HepG2 (cell line): ENCODE data around the gene RBPJ. TPM values are rescaled to one million over a fixed set of nuclear protein-coding genes. Genes with fewer than 3 reads are reported as not detected.

Source experiments
- ATAC-seq: fragments of 200-7000 bp; cut with Tn5 transposase; 3 replicates; pipeline ENCODE4 v1.9.1; 2020; ENCODE audit warnings: mild to moderate bottlenecking, moderate library complexity
- BruUV-seq: library from RNA; stranded (reverse); fragments of 400-500 nt; replicated peaks from 2 replicates; lab custom pipeline; 2021; lab: Mats Ljungman, UMichigan
- CTCF ChIA-PET: fragments of 300-600 bp; formaldehyde crosslinking; extraction: SDS; loops from one replicate; lab custom pipeline; 2021; ENCODE audit warnings: low total read pairs, inconsistent platforms, low intra/inter-chr PET ratio; lab: Yijun Ruan, JAX
- POLR2A ChIA-PET: fragments of 350-600 bp; sonication (Branson Sonifier 250); formaldehyde crosslinking; loops from one replicate; lab custom pipeline; 2020; ENCODE audit warnings: antibody characterized with exemption, inconsistent platforms; lab: Yijun Ruan, JAX
- DNase-seq: peaks from one replicate; pipeline ENCODE4 v3.0.0-alpha.2; 2015; ENCODE audit warnings: low spot score
- FAIRE-seq: peaks from 3 replicates; lab custom pipeline; 2011; peaks lifted over from hg19 to GRCh38; lab: Jason Lieb, UNC
- H2AFZ ChIP-seq: one replicate; pipeline ENCODE4 v1.6.1; 2011; ENCODE audit warnings: low read length, inconsistent platforms
- H3K27ac ChIP-seq: fragments of 300-600 bp; 3 replicates; pipeline ENCODE4 v1.8.0; 2011; ENCODE audit warnings: mixed run types, mild to moderate bottlenecking, mixed read lengths, low read length, inconsistent platforms; ENCODE audit not compliant: insufficient read depth; ENCODE audit errors: extremely low read length
- H3K27me3 ChIP-seq, 2 experiments: fragments of 200-600 bp in 1 of 2; 2 replicates in 1 of 2; 3 replicates in 1 of 2; pipeline versions ENCODE4 v1.6.0 to v1.8.0; 2011; ENCODE audit warnings: low read length in 2 of 2, mild to moderate bottlenecking in 2 of 2, moderate library complexity in 2 of 2, inconsistent platforms in 1 of 2; ENCODE audit not compliant: insufficient read depth in 2 of 2, control insufficient read depth in 1 of 2
- H3K36me3 ChIP-seq, 2 experiments: fragments of 200-600 bp in 1 of 2; replicated peaks in 1 of 2; 2 replicates in 1 of 2; 3 replicates in 1 of 2; pipeline versions ENCODE4 v1.5.1 to v1.8.0; 2011; ENCODE audit warnings: low read length in 2 of 2, inconsistent platforms in 1 of 2; ENCODE audit not compliant: insufficient read depth in 2 of 2, control insufficient read depth in 1 of 2
- H3K4me1 ChIP-seq: 2 replicates; pipeline ENCODE4 v1.5.1; 2012; ENCODE audit warnings: low read length, inconsistent platforms; ENCODE audit not compliant: insufficient read depth
- H3K4me2 ChIP-seq: 2 replicates; pipeline ENCODE4 v1.6.0; 2011; ENCODE audit warnings: low read depth, low read length, inconsistent platforms
- H3K4me3 ChIP-seq, 3 experiments: fragments of 200-600 bp in 1 of 3; sonication (generic), shearing (Covaris generic) in 1 of 3; replicated peaks in 1 of 3; 2 replicates each; pipeline ENCODE4 v1.5.1; 2011 to 2016; ENCODE audit warnings: low read length in 3 of 3, inconsistent platforms in 2 of 3, low read depth in 2 of 3, mild to moderate bottlenecking in 2 of 3, control low read depth in 1 of 3, mixed read lengths in 1 of 3; ENCODE audit not compliant: insufficient read depth in 1 of 3
- H3K79me2 ChIP-seq: one replicate; pipeline ENCODE4 v1.6.1; 2011; ENCODE audit warnings: low read length, inconsistent platforms; ENCODE audit not compliant: insufficient read depth
- H3K9ac ChIP-seq: 2 replicates; pipeline ENCODE4 v1.6.0; 2011; ENCODE audit warnings: mild to moderate bottlenecking, low read depth, low read length, inconsistent platforms; ENCODE audit not compliant: insufficient read depth
- H3K9me3 ChIP-seq: 2 replicates; pipeline ENCODE4 v1.5.1; 2012; ENCODE audit warnings: mild to moderate bottlenecking, low read length
- H4K20me1 ChIP-seq: 2 replicates; pipeline ENCODE4 v1.6.0; 2011; ENCODE audit warnings: inconsistent platforms, mild to moderate bottlenecking, low read length, moderate library complexity; ENCODE audit not compliant: insufficient read depth
- CC2D1A ChIP-seq: sonication (generic); formaldehyde crosslinking; IDR thresholded peaks from 2 replicates; pipeline ENCODE4 v1.8.1; 2023; ENCODE audit warnings: mild to moderate bottlenecking, missing genetic modification reagents
- CHD2 ChIP-seq: IDR thresholded peaks from 2 replicates; pipeline ENCODE4 v1.6.1; 2011; ENCODE audit warnings: low read depth, low read length, improper control_type of control experiment
- ETV6 ChIP-seq: sonication (generic); formaldehyde crosslinking; conservative IDR thresholded peaks from 2 replicates; pipeline ENCODE4 v1.4.0; 2020; ENCODE audit warnings: missing genetic modification reagents
- IRF2 ChIP-seq: IDR thresholded peaks from 2 replicates; pipeline ENCODE4 v1.6.1; 2018; ENCODE audit warnings: missing genetic modification reagents, missing compliant biosample characterization
- RELA ChIP-seq: sonication (generic); formaldehyde crosslinking; IDR thresholded peaks from 2 replicates; pipeline ENCODE4 v1.4.0; 2020; ENCODE audit warnings: missing genetic modification reagents
- SMC3 ChIP-seq: IDR thresholded peaks from 2 replicates; pipeline ENCODE4 v1.6.1; 2011; ENCODE audit warnings: low read length, improper control_type of control experiment
- SP1 ChIP-seq, 2 experiments: fragments of 450-650 bp in 1 of 2; sonication (generic) in 1 of 2; formaldehyde crosslinking in 1 of 2; IDR thresholded peaks; 2 replicates each; pipeline versions ENCODE4 v1.4.0 to v1.6.1; 2016 to 2020; ENCODE audit warnings: missing genetic modification reagents in 1 of 2
- ZBTB2 ChIP-seq: sonication (generic); formaldehyde crosslinking; IDR thresholded peaks from 2 replicates; pipeline ENCODE4 v1.8.0; 2022; ENCODE audit warnings: low read depth, missing genetic modification reagents
- ZBTB25 ChIP-seq: IDR thresholded peaks from 2 replicates; pipeline ENCODE4 v1.6.1; 2018; ENCODE audit warnings: missing genetic modification reagents
- ZNF256 ChIP-seq: sonication (generic); formaldehyde crosslinking; conservative IDR thresholded peaks from 2 replicates; pipeline ENCODE4 v1.4.0; 2020; ENCODE audit warnings: missing genetic modification reagents
- ZNF276 ChIP-seq: sonication (generic); formaldehyde crosslinking; IDR thresholded peaks from 2 replicates; pipeline ENCODE4 v1.4.0; 2020; ENCODE audit warnings: mild to moderate bottlenecking, low read depth, missing genetic modification reagents
- ZNF496 ChIP-seq: sonication (generic); formaldehyde crosslinking; IDR thresholded peaks from 2 replicates; pipeline ENCODE4 v1.8.1; 2023; ENCODE audit warnings: mild to moderate bottlenecking, moderate library complexity, missing genetic modification reagents; ENCODE audit not compliant: insufficient replicate concordance
- ZNF770 ChIP-seq: sonication (generic); formaldehyde crosslinking; IDR thresholded peaks from 2 replicates; pipeline ENCODE4 v1.5.0; 2020; ENCODE audit warnings: mild to moderate bottlenecking, missing genetic modification reagents
- ZSCAN5A ChIP-seq: sonication (generic); formaldehyde crosslinking; IDR thresholded peaks from 2 replicates; pipeline ENCODE4 v1.8.0; 2022; ENCODE audit warnings: mild to moderate bottlenecking, missing genetic modification reagents, borderline replicate concordance
- WGBS: methylation state at CpG from one replicate; pipeline ENCODE4 v1.1.6; 2017; ENCODE audit warnings: low lambda C conversion rate; 5-methylcytosine and 5-hydroxymethylcytosine counted together
- in situ Hi-C: cut with HindIII; loops from 2 replicates; pipeline ENCODE4 v1.10.0; 2017; ENCODE audit warnings: low pct_unique_long_range_greater_than_20kb; ENCODE audit not compliant: extremely low pct_ligation_motif_present
- intact Hi-C: fragments of 100-400 bp; cut with micrococcal nuclease; formaldehyde crosslinking; loops from one replicate; pipeline ENCODE4 v1.10.0; 2022; ENCODE audit not compliant: unreplicated experiment
- polyA plus RNA-seq, 8 experiments: library from polyadenylated mRNA; depleted of rRNA in 3 of 8; stranded (reverse) in 7 of 8; unstranded in 1 of 8; fragments of >200 nt; fragmentation: Illumina TruSeq in 4 of 8; extraction: Trizol in 4 of 8; gene quantifications; 2 replicates each; pipeline versions ENCODE4 v1.2.1 to v1.2.3, GENCODE V29; 2011 to 2016; ENCODE audit warnings: low read depth in 4 of 8, missing spikeins in 1 of 8, mixed read lengths in 1 of 8; ENCODE audit not compliant: insufficient read depth in 1 of 8
- total RNA-seq, 5 experiments: library from RNA; depleted of rRNA; stranded (reverse); fragments of >200 nt; fragmentation: Illumina TruSeq; extraction: Trizol; gene quantifications; 2 replicates each; pipeline ENCODE4 v1.2.3, GENCODE V29; 2016; ENCODE audit warnings: low read depth in 1 of 5

Gene RBPJ
- total and polyA plus RNA-seq, 2 of the 13 experiments (the other 11 are each of a cell fraction or from before 2014, with no cell fraction given): 25.9 to 33.2 TPM

GRCh38 chr4:26372076-26372475 is 51.3 kb downstream of the RBPJ start (continued):
- no peak for TF ChIP-seq ZBTB2 (CRISPR knock-in tag)
- TF ChIP-seq, all 625 proteins: peak for 0

- FAIRE-seq (peak; percentile 97), DNase-seq (peak; percentile 90), ATAC-seq (peak; percentile 98)
- Histone ChIP-seq H3K9me3 (no peaks in the 10 kb centered on the region), H3K4me3 (no peak overlapping the region; a peak in 1 of 6 replicates), H3K79me2 (peaks cover 71% of the 10 kb centered on the region), H3K27me3 (no peaks in the 10 kb centered on the region), H3K4me2 (peak overlapping the region; percentile 46), H3K4me1 (peaks cover 47% of the 10 kb centered on the region), H4K20me1 (peaks cover 65% of the 10 kb centered on the region), H3K9ac (no peak overlapping the region), H3K36me3 (no peaks in the 10 kb centered on the region; a peak in 1 of 5 replicates), H2AFZ (no peak overlapping the region), H3K27ac (peak overlapping the region; percentile 12)
- ChIA-PET CTCF (no interaction called here), POLR2A (interaction anchor here (0.8 kb wide), 1 partner anchor 53 kb away, joined by 5 read pairs; no protein-coding TSS in a partner anchor)
- no TSS peak for BruUV-seq
- in situ Hi-C loops (no loop called here), intact Hi-C loops (loop anchor here (5.0 kb wide), 1 partner anchor 50 kb away; the partner anchor contains the start of gene RBPJ)
- 11% methylated on average over 5 of the region's 5 CpGs for WGBS
- no peak for TF ChIP-seq ZNF276 (CRISPR knock-in tag)
- no peak for TF ChIP-seq ETV6 (CRISPR knock-in tag)
- no peak for TF ChIP-seq RELA (CRISPR knock-in tag)
- TF ChIP-seq ZBTB25 (CRISPR knock-in tag): no peak
- TF ChIP-seq CHD2: no peak
- no peak for TF ChIP-seq ZSCAN5A (CRISPR knock-in tag)
- no peak for TF ChIP-seq ZNF256 (CRISPR knock-in tag)
- no peak for TF ChIP-seq SP1 (IDR thresholded peaks at IDR 0.05)
- TF ChIP-seq SP1 (CRISPR knock-in tag; IDR thresholded peaks at IDR 0.05): no peak
- no peak for TF ChIP-seq ZNF496
- TF ChIP-seq CC2D1A (CRISPR knock-in tag): no peak
- peak; percentile 95 for TF ChIP-seq ZNF770
- peak; percentile 29; the same call in 1 of the 2 replicates for TF ChIP-seq IRF2
- TF ChIP-seq SMC3: 0 out of 2 replicates have a peak, but pooled peaks have one; percentile 11
These were observed 51.8 kb downstream of the RBPJ start for GRCh38 chr4:26372525-26373172.
